AG04450 (cell line): ENCODE results near the gene ALDH1L1. TPM values are rescaled to one million over a fixed set of nuclear protein-coding genes. Genes with fewer than 3 reads are reported as not detected.

Experiments
- CTCF ChIA-PET: fragments of 300-600, 350-600 bp; formaldehyde crosslinking; extraction: SDS; loops from one replicate; lab custom pipeline; 2022; ENCODE audit warnings: antibody characterized with exemption, inconsistent platforms; lab: Charles Lee
- POLR2A ChIA-PET: fragments of 350-600 bp; formaldehyde crosslinking; extraction: SDS; loops from one replicate; lab custom pipeline; 2021; ENCODE audit warnings: antibody characterized with exemption, inconsistent platforms; lab: Yijun Ruan, JAX
- DNase-seq: peaks from one replicate; pipeline ENCODE4 v3.0.0-alpha.2; 2011; ENCODE audit warnings: low read depth, low spot score
- H3K27ac ChIP-seq: one replicate; pipeline ENCODE4 v1.5.1; 2012; ENCODE audit warnings: low read depth, low read length, control low read depth
- H3K27me3 ChIP-seq: one replicate; pipeline ENCODE4 v1.6.0; 2012; ENCODE audit warnings: low read length; ENCODE audit not compliant: control insufficient read depth, insufficient read depth
- H3K4me3 ChIP-seq: 2 replicates; pipeline ENCODE4 v1.5.1; 2011; ENCODE audit warnings: mild to moderate bottlenecking, low read depth, low read length, control low read depth
- H3K9me3 ChIP-seq: 2 replicates; pipeline ENCODE4 v1.5.1; 2012; ENCODE audit warnings: low read length; ENCODE audit not compliant: control insufficient read depth, insufficient read depth
- CTCF ChIP-seq: IDR thresholded peaks from 2 replicates; pipeline ENCODE4 v1.5.1; 2011; ENCODE audit warnings: low read depth, low read length, control low read depth, inconsistent platforms
- polyA plus RNA-seq: library from polyadenylated mRNA; depleted of rRNA; stranded (reverse); fragments of >200 nt; gene quantifications from 2 replicates; pipeline ENCODE4 v1.2.3, GENCODE V29; 2011

ALDH1L1 gene
- polyA plus RNA-seq, 1 experiment = not detected

- Histone ChIP-seq H3K27me3 (peaks cover 21% of the 10 kb centered on the region), H3K4me3 (no peak overlapping the region), H3K27ac (peak overlapping the region; percentile 11), H3K9me3 (no peaks in the 10 kb centered on the region)
- ChIA-PET CTCF (interaction anchor here (0.6 to 3.8 kb wide), 25 partner anchors 10 to 490 kb away, joined by 3 to 44 read pairs (median 5); no protein-coding TSS in a partner anchor), POLR2A (no interaction called here)
- peak; percentile 8 for DNase-seq
- TF ChIP-seq CTCF = peak; percentile 79
Observed at GRCh38 chr3:126134219-126134975, 46.0 kb downstream of the ALDH1L1 start.

GRCh38 chr3:126133606-126134005 is 46.8 kb downstream of the ALDH1L1 start:
- no peak overlapping the region for H3K4me3 ChIP-seq
- POLR2A ChIA-PET = no interaction called here
- peaks cover 21% of the 10 kb centered on the region for H3K27me3 ChIP-seq

GRCh38 chr3:126132751-126133511 is 47.5 kb downstream of the ALDH1L1 start:
- TF ChIP-seq CTCF = peak; percentile 54
- H3K27me3 ChIP-seq = peaks cover 20% of the 10 kb centered on the region
- H3K4me3 ChIP-seq = no peak overlapping the region
- H3K9me3 ChIP-seq = no peaks in the 10 kb centered on the region
- ChIA-PET CTCF (interaction anchor here (0.8 to 3.8 kb wide), 18 partner anchors 11 to 342 kb away, joined by 3 to 44 read pairs (median 6); partner anchors contain the start of gene ZXDC), POLR2A (no interaction called here)
- DNase-seq = no peak
- H3K27ac ChIP-seq = no peak overlapping the region

More at GRCh38 chr3:126133606-126134005, 46.8 kb downstream of the ALDH1L1 start:
- CTCF ChIA-PET = interaction anchor here (0.5 to 3.8 kb wide), 23 partner anchors 9 to 1176 kb away, joined by 3 to 44 read pairs (median 4); partner anchors contain the start of gene ZXDC
- H3K27ac ChIP-seq = no peak overlapping the region
- TF ChIP-seq CTCF = no peak
- no peaks in the 10 kb centered on the region for H3K9me3 ChIP-seq
- no peak for DNase-seq

GRCh38 chr3:126131881-126132750 is 48.3 kb downstream of the ALDH1L1 start:
- CTCF ChIA-PET = interaction anchor here (0.5 to 3.8 kb wide), 15 partner anchors 10 to 1592 kb away, joined by 3 to 44 read pairs (median 3); partner anchors contain the start of gene ZXDC
- no peak overlapping the region for H3K27ac ChIP-seq

More at GRCh38 chr3:126131881-126132750, 48.3 kb downstream of the ALDH1L1 start:
- POLR2A ChIA-PET = no interaction called here
- DNase-seq = no peak
- no peak overlapping the region for H3K4me3 ChIP-seq
- peaks cover 15% of the 10 kb centered on the region for H3K27me3 ChIP-seq
- TF ChIP-seq CTCF = no peak
- no peaks in the 10 kb centered on the region for H3K9me3 ChIP-seq
